ENCODE data around the gene PCSK1N.

The PCSK1N gene

GRCh38 chrX:48852857-48853256 is 17.4 kb upstream of the PCSK1N start:
- DNase-seq (ENCODE audit: low read depth) = no peak
- no peak for TF ChIP-seq CTCF (IDR thresholded peaks at IDR 0.05; ENCODE audit: control insufficient read depth, insufficient read depth, low read depth, low read length, missing control alignments)
- H3K4me3 ChIP-seq (ENCODE audit: control insufficient read depth, low read depth, low read length) = no peak overlapping the region

- DNase-seq (ENCODE audit: low read depth) = no peak
- TF ChIP-seq CTCF (IDR thresholded peaks at IDR 0.05; ENCODE audit: control insufficient read depth, insufficient read depth, low read depth, low read length, missing control alignments) = no peak
- no peak overlapping the region for H3K4me3 ChIP-seq (ENCODE audit: control insufficient read depth, low read depth, low read length)
These were observed 13.4 kb upstream of the PCSK1N start for GRCh38 chrX:48848847-48849246.

GRCh38 chrX:48839686-48840085 is 4.3 kb upstream of the PCSK1N start:
- TF ChIP-seq CTCF (IDR thresholded peaks at IDR 0.05; ENCODE audit: control insufficient read depth, insufficient read depth, low read depth, low read length, missing control alignments) = no peak
- no peak for DNase-seq (ENCODE audit: low read depth)
- H3K4me3 ChIP-seq (ENCODE audit: control insufficient read depth, low read depth, low read length) = no peak overlapping the region

- no peak overlapping the region for H3K4me3 ChIP-seq (ENCODE audit: control insufficient read depth, low read depth, low read length)
- no peak for TF ChIP-seq CTCF (IDR thresholded peaks at IDR 0.05; ENCODE audit: control insufficient read depth, insufficient read depth, low read depth, low read length, missing control alignments)
- no peak for DNase-seq (ENCODE audit: low read depth)
These were observed 1.1 kb downstream of the PCSK1N start for GRCh38 chrX:48834383-48834709.

- DNase-seq (ENCODE audit: low read depth) = no peak
- TF ChIP-seq CTCF (IDR thresholded peaks at IDR 0.05; ENCODE audit: control insufficient read depth, insufficient read depth, low read depth, low read length, missing control alignments) = no peak
- no peak overlapping the region for H3K4me3 ChIP-seq (ENCODE audit: control insufficient read depth, low read depth, low read length)
These were observed 1.8 kb downstream of the PCSK1N start for GRCh38 chrX:48833542-48834138.

GRCh38 chrX:48831909-48832291 is 3.5 kb downstream of the PCSK1N start:
- H3K4me3 ChIP-seq (ENCODE audit: control insufficient read depth, low read depth, low read length) = no peak overlapping the region
- TF ChIP-seq CTCF (IDR thresholded peaks at IDR 0.05; ENCODE audit: control insufficient read depth, insufficient read depth, low read depth, low read length, missing control alignments) = no peak
- no peak for DNase-seq (ENCODE audit: low read depth)

Measured in AG09309 (cell line).